HepG2 (cell line): ENCODE measurements around the gene REPIN1. TPM values are rescaled to one million over a fixed set of nuclear protein-coding genes. Genes with fewer than 3 reads are reported as not detected.
A peak's percentile ranks its signal among the peaks of the same experiment; 100 is the strongest.

Experiments
- CC2D1A ChIP-seq: sonication (generic); formaldehyde crosslinking; IDR thresholded peaks from 2 replicates; pipeline ENCODE4 v1.8.1; 2023; ENCODE audit warnings: mild to moderate bottlenecking, missing genetic modification reagents
- CREBL2 ChIP-seq: sonication (generic); formaldehyde crosslinking; IDR thresholded peaks from 2 replicates; pipeline ENCODE4 v1.8.1; 2023; ENCODE audit warnings: missing genetic modification reagents, mild to moderate bottlenecking, borderline replicate concordance
- GRHL1 ChIP-seq: sonication (generic); formaldehyde crosslinking; conservative IDR thresholded peaks from 2 replicates; pipeline ENCODE4 v1.8.0; 2022; ENCODE audit warnings: missing genetic modification reagents
- RERE ChIP-seq: IDR thresholded peaks from 2 replicates; pipeline ENCODE4 v1.6.1; 2016; ENCODE audit warnings: low read depth, missing genetic modification reagents, missing compliant biosample characterization
- RXRA ChIP-seq: sonication (generic); formaldehyde crosslinking; IDR thresholded peaks from 2 replicates; pipeline ENCODE4 v1.5.1; 2020; ENCODE audit warnings: missing genetic modification reagents
- STAT5B ChIP-seq: sonication (generic); formaldehyde crosslinking; IDR thresholded peaks from 2 replicates; pipeline ENCODE4 v1.4.0; 2020; ENCODE audit warnings: missing genetic modification reagents
- XBP1 ChIP-seq: sonication (generic); formaldehyde crosslinking; IDR thresholded peaks from 2 replicates; pipeline ENCODE4 v1.5.0; 2020; ENCODE audit warnings: missing genetic modification reagents
- ZKSCAN1 ChIP-seq: fragments of 150-350 bp; IDR thresholded peaks from 2 replicates; pipeline ENCODE4 v1.6.1; 2014; ENCODE audit warnings: low read length
- ZNF280B ChIP-seq: sonication (generic); formaldehyde crosslinking; IDR thresholded peaks from 2 replicates; pipeline ENCODE4 v1.5.0; 2020; ENCODE audit warnings: missing genetic modification reagents, mild to moderate bottlenecking, borderline replicate concordance
- ZNF292 ChIP-seq: sonication (generic); formaldehyde crosslinking; IDR thresholded peaks from 2 replicates; pipeline ENCODE4 v1.8.1; 2022; ENCODE audit warnings: mild to moderate bottlenecking, low read depth, missing genetic modification reagents, borderline replicate concordance
- ZNF432 ChIP-seq: sonication (generic); formaldehyde crosslinking; IDR thresholded peaks from 2 replicates; pipeline ENCODE4 v1.5.0; 2020; ENCODE audit warnings: missing genetic modification reagents, mild to moderate bottlenecking, borderline replicate concordance
- ZNF501 ChIP-seq: sonication (generic); formaldehyde crosslinking; IDR thresholded peaks from 2 replicates; pipeline ENCODE4 v1.5.1; 2020; ENCODE audit warnings: mild to moderate bottlenecking, moderate library complexity, missing genetic modification reagents
- ZNF644 ChIP-seq: IDR thresholded peaks from 2 replicates; pipeline ENCODE4 v1.6.1; 2016; ENCODE audit warnings: low read depth
- ZNF704 ChIP-seq: sonication (generic); formaldehyde crosslinking; IDR thresholded peaks from 2 replicates; pipeline ENCODE4 v1.8.1; 2023; ENCODE audit warnings: mild to moderate bottlenecking, inconsistent platforms, moderate library complexity, missing genetic modification reagents, borderline replicate concordance
- polyA plus RNA-seq, 8 experiments: library from polyadenylated mRNA; depleted of rRNA in 3 of 8; stranded (reverse) in 7 of 8; unstranded in 1 of 8; fragments of >200 nt; fragmentation: Illumina TruSeq in 4 of 8; extraction: Trizol in 4 of 8; gene quantifications; 2 replicates each; pipeline versions ENCODE4 v1.2.1 to v1.2.3, GENCODE V29; 2011 to 2016; ENCODE audit warnings: low read depth in 4 of 8, missing spikeins in 1 of 8, mixed read lengths in 1 of 8; ENCODE audit not compliant: insufficient read depth in 1 of 8
- total RNA-seq, 5 experiments: library from RNA; depleted of rRNA; stranded (reverse); fragments of >200 nt; fragmentation: Illumina TruSeq; extraction: Trizol; gene quantifications; 2 replicates each; pipeline ENCODE4 v1.2.3, GENCODE V29; 2016; ENCODE audit warnings: low read depth in 1 of 5

REPIN1 gene
- total and polyA plus RNA-seq, 2 of the 13 experiments (the other 11 are each of a cell fraction or from before 2014, with no cell fraction given) = 69.9 to 108 TPM

DNA sequence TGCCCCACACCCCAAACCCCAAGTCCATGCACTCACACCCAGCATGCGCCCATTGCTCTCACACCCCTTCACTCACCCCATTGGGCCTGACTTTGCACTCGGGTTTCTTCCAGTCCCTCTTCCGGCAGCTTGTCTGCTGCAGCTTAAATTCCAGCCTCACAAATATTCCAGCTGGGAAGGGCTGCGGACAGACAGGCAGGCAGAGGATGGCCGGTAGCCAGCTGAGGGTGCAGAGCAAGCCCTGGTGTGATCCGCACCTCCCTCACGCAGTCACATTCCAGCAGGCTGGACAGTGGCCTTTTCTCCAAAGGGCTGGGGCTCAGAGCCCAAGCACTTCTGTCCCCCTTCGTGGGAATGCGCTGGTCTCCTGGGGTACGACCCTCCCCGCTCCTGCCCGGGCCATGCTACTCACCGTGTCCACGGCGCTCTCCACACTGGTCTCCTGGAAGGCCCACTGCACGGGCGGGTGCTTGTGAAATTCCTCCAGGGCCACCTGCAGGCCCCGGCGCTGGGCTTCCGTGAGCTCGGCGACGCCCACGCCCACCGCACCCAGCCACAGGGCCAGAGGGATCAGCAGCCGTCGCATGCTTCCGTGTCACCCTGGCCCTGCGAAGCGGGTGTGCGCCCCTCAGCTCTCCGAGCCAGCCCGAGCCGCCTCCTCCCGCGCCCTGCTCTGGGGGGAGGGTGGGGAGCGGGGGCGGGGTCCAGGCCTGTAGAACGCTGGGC is 28.4 kb upstream of the REPIN1 start (continued):
- TF ChIP-seq GRHL1 = no peak
- no peak for TF ChIP-seq ZNF501 (CRISPR knock-in tag)
- TF ChIP-seq STAT5B (CRISPR knock-in tag) = no peak
- TF ChIP-seq ZNF644 = no peak
- TF ChIP-seq CREBL2 (CRISPR knock-in tag) = no peak
- TF ChIP-seq ZNF292 (CRISPR knock-in tag) = peak; percentile 88
- peak; percentile 15; the same call in 1 of the 2 replicates for TF ChIP-seq ZNF280B (CRISPR knock-in tag)
- TF ChIP-seq RERE (CRISPR knock-in tag) = no peak
- no peak for TF ChIP-seq CC2D1A
- no peak for TF ChIP-seq XBP1 (CRISPR knock-in tag)
- no peak for TF ChIP-seq ZNF432 (CRISPR knock-in tag)
- TF ChIP-seq ZNF704 (CRISPR knock-in tag) = no peak
- no peak for TF ChIP-seq RXRA (CRISPR knock-in tag)
- no peak for TF ChIP-seq ZKSCAN1
